ENCODE data around the gene S100A2. TPM values are rescaled to one million over a fixed set of nuclear protein-coding genes. Genes with fewer than 3 reads are reported as not detected.

The S100A2 gene
- total and polyA plus RNA-seq, 2 experiments from 2014 or later = 0.66 to 0.89 TPM

DNA sequence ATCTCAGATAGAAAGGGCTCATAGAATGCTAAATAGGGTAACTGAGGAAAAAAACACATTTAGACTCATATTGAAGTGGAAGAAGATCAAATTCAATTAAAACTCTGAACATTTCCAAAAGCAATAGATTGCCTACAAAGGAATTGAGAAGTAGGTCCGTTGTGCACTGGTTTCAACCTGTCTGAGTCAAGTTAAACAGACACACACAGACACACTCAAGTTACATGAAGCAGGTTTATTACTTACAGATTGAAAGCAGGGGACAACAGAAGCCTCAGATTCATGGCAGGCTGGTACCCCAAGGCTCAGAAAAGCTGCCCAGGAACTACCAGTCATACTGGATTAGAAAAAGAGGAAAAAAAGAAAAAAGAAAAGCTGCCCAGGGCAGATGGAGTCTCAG lies 20.7 kb upstream of the S100A2 start:
- H3F3A ChIP-seq (replicated peaks; ENCODE audit: low read depth) = no peaks in the 10 kb centered on the region
- Mint-ChIP-seq H3K4me3 (no peak overlapping the region), H3K4me1 (peaks cover 8% of the 10 kb centered on the region; the same call in 2 of the 3 replicates), H3K9me3 (no peaks in the 10 kb centered on the region), H3K27me3 (ENCODE audit: insufficient read depth, low read depth, poor library complexity) (peaks cover 9% of the 10 kb centered on the region), H3K36me3 (ENCODE audit: low read depth) (no peaks in the 10 kb centered on the region), H3K27ac (no peak overlapping the region)
- no peak for ATAC-seq
- peaks cover 6% of the 10 kb centered on the region; the same call in 1 of the 2 replicates for H3K4me1 ChIP-seq (ENCODE audit: insufficient read depth)
- DNase-seq (ENCODE audit: low spot score) = no peak
- H3K4me3 ChIP-seq = no peak overlapping the region
- no peaks in the 10 kb centered on the region for H3K27me3 ChIP-seq (ENCODE audit: insufficient read depth)
- no peaks in the 10 kb centered on the region for H3K9me2 ChIP-seq (ENCODE audit: insufficient read depth)
- 0 out of 2 replicates have a peak overlapping the region, but pooled peaks have one; percentile 32 for H2AFZ ChIP-seq
- TF ChIP-seq POLR2AphosphoS5 (IDR thresholded peaks at IDR 0.05; ENCODE audit: low read depth) (no peak), JUNB (IDR thresholded peaks at IDR 0.05; ENCODE audit: unreplicated experiment) (no peak), ZNF114 (CRISPR knock-in tag; IDR thresholded peaks at IDR 0.05) (no peak), ZNF331 (CRISPR knock-in tag; IDR thresholded peaks at IDR 0.05; ENCODE audit: low read depth) (no peak), CREB1 (CRISPR knock-in tag; IDR thresholded peaks at IDR 0.05; ENCODE audit: low read depth) (no peak), REST (IDR thresholded peaks at IDR 0.05; ENCODE audit: unreplicated experiment) (no peak), EZH2 (IDR thresholded peaks at IDR 0.05; ENCODE audit: low read depth, unreplicated experiment) (no peak), CTCF (conservative IDR thresholded peaks at IDR 0.05; ENCODE audit: low read depth in 2 of 2) (no peak), STAT1 (IDR thresholded peaks at IDR 0.05; ENCODE audit: unreplicated experiment) (no peak), ETS1 (IDR thresholded peaks at IDR 0.05) (no peak), NANOG (IDR thresholded peaks at IDR 0.05; ENCODE audit: borderline replicate concordance) (no peak), EZH2phosphoT487 (IDR thresholded peaks at IDR 0.05; ENCODE audit: unreplicated experiment) (no peak)
- TF ChIP-seq, protein P1, sequence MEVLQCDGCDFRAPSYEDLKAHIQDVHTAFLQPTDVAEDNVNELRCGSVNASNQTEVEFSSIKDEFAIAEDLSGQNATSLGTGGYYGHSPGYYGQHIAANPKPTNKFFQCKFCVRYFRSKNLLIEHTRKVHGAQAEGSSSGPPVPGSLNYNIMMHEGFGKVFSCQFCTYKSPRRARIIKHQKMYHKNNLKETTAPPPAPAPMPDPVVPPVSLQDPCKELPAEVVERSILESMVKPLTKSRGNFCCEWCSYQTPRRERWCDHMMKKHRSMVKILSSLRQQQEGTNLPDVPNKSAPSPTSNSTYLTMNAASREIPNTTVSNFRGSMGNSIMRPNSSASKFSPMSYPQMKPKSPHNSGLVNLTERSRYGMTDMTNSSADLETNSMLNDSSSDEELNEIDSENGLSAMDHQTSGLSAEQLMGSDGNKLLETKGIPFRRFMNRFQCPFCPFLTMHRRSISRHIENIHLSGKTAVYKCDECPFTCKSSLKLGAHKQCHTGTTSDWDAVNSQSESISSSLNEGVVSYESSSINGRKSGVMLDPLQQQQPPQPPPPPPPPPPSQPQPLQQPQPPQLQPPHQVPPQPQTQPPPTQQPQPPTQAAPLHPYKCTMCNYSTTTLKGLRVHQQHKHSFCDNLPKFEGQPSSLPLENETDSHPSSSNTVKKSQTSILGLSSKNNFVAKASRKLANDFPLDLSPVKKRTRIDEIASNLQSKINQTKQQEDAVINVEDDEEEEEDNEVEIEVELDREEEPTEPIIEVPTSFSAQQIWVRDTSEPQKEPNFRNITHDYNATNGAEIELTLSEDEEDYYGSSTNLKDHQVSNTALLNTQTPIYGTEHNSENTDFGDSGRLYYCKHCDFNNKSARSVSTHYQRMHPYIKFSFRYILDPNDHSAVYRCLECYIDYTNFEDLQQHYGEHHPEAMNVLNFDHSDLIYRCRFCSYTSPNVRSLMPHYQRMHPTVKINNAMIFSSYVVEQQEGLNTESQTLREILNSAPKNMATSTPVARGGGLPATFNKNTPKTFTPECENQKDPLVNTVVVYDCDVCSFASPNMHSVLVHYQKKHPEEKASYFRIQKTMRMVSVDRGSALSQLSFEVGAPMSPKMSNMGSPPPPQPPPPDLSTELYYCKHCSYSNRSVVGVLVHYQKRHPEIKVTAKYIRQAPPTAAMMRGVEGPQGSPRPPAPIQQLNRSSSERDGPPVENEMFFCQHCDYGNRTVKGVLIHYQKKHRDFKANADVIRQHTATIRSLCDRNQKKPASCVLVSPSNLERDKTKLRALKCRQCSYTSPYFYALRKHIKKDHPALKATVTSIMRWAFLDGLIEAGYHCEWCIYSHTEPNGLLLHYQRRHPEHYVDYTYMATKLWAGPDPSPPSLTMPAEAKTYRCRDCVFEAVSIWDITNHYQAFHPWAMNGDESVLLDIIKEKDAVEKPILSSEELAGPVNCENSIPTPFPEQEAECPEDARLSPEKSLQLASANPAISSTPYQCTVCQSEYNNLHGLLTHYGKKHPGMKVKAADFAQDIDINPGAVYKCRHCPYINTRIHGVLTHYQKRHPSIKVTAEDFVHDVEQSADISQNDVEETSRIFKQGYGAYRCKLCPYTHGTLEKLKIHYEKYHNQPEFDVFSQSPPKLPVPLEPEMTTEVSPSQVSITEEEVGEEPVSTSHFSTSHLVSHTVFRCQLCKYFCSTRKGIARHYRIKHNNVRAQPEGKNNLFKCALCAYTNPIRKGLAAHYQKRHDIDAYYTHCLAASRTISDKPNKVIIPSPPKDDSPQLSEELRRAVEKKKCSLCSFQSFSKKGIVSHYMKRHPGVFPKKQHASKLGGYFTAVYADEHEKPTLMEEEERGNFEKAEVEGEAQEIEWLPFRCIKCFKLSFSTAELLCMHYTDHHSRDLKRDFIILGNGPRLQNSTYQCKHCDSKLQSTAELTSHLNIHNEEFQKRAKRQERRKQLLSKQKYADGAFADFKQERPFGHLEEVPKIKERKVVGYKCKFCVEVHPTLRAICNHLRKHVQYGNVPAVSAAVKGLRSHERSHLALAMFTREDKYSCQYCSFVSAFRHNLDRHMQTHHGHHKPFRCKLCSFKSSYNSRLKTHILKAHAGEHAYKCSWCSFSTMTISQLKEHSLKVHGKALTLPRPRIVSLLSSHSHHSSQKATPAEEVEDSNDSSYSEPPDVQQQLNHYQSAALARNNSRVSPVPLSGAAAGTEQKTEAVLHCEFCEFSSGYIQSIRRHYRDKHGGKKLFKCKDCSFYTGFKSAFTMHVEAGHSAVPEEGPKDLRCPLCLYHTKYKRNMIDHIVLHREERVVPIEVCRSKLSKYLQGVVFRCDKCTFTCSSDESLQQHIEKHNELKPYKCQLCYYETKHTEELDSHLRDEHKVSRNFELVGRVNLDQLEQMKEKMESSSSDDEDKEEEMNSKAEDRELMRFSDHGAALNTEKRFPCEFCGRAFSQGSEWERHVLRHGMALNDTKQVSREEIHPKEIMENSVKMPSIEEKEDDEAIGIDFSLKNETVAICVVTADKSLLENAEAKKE (CRISPR knock-in tag; IDR thresholded peaks at IDR 0.05) = no peak
- no peak overlapping the region for H3K27ac ChIP-seq (ENCODE audit: low read depth)
- H4K20me1 ChIP-seq (replicated peaks; ENCODE audit: insufficient read depth) = no peaks in the 10 kb centered on the region
- H3K36me3 ChIP-seq (ENCODE audit: insufficient read depth) = no peaks in the 10 kb centered on the region
- H3K4me2 ChIP-seq = no peak overlapping the region
- no peaks in the 10 kb centered on the region for H3K79me2 ChIP-seq (replicated peaks; ENCODE audit: insufficient read depth)

Measured in GM23338 (cell line).